Activated CD4-positive, alpha-beta T cell treated with anti-CD3 and anti-CD28 coated beads, Interleukin-2, amount 10 ng/mL, durations not matched to agents 24 days and 14 days (primary cell): ENCODE measurements around the gene PKD1. TPM values are rescaled to one million over a fixed set of nuclear protein-coding genes. Genes with fewer than 3 reads are reported as not detected.

ENCODE experiments used
- DNase-seq: peaks from one replicate; pipeline ENCODE4 v3.0.0; 2022
- H3K27ac Mint-ChIP-seq: one replicate; pipeline ENCODE4 v1.8.0; 2022; ENCODE audit warnings: mild to moderate bottlenecking, mixed read lengths
- H3K27me3 Mint-ChIP-seq: one replicate; pipeline ENCODE4 v1.8.0; 2022; ENCODE audit warnings: mixed read lengths
- H3K36me3 Mint-ChIP-seq: one replicate; pipeline ENCODE4 v1.8.0; 2022; ENCODE audit warnings: low read depth, mild to moderate bottlenecking, mixed read lengths
- H3K4me1 Mint-ChIP-seq: one replicate; pipeline ENCODE4 v1.8.0; 2021; ENCODE audit warnings: mixed read lengths
- H3K4me3 Mint-ChIP-seq: one replicate; pipeline ENCODE4 v1.8.0; 2022; ENCODE audit warnings: mild to moderate bottlenecking, moderate library complexity, mixed read lengths
- H3K9me3 Mint-ChIP-seq: one replicate; pipeline ENCODE4 v1.8.0; 2021; ENCODE audit warnings: mixed read lengths
- intact Hi-C: fragments of 100-400 bp; cut with micrococcal nuclease; formaldehyde crosslinking; loops from one replicate; pipeline ENCODE4 v1.15.1; 2023
- total RNA-seq: library from RNA; stranded (reverse); gene quantifications from 2 replicates; pipeline ENCODE4 v1.2.3, GENCODE V29; 2022

PKD1 gene
- total RNA-seq, 1 donor from 2014 or later = 93.3 TPM

- no peak overlapping the region for H3K4me3 Mint-ChIP-seq
- intact Hi-C loops = no loop called here
- H3K9me3 Mint-ChIP-seq = no peaks in the 10 kb centered on the region
- peaks cover 15% of the 10 kb centered on the region for H3K36me3 Mint-ChIP-seq
- H3K27me3 Mint-ChIP-seq = no peaks in the 10 kb centered on the region
- DNase-seq = no peak
- H3K27ac Mint-ChIP-seq = no peak overlapping the region
- no peaks in the 10 kb centered on the region for H3K4me1 Mint-ChIP-seq
Observed at GRCh38 chr16:2083876-2084780, 51.6 kb downstream of the PKD1 start.

- Mint-ChIP-seq H3K27me3 (no peaks in the 10 kb centered on the region), H3K4me1 (no peaks in the 10 kb centered on the region), H3K4me3 (no peak overlapping the region), H3K27ac (no peak overlapping the region), H3K9me3 (no peaks in the 10 kb centered on the region), H3K36me3 (peaks cover 9% of the 10 kb centered on the region)
- no peak for DNase-seq
- intact Hi-C loops = no loop called here
Observed at GRCh38 chr16:2083409-2083808, 52.3 kb downstream of the PKD1 start.

- DNase-seq = no peak
- intact Hi-C loops = no loop called here
Observed at GRCh38 chr16:2082983-2083364, 52.7 kb downstream of the PKD1 start.

GRCh38 chr16:2082171-2082982 lies 53.3 kb downstream of the PKD1 start:
- peaks cover 8% of the 10 kb centered on the region for H3K36me3 Mint-ChIP-seq

More at GRCh38 chr16:2082983-2083364, 52.7 kb downstream of the PKD1 start:
- H3K4me3 Mint-ChIP-seq = no peak overlapping the region
- H3K27ac Mint-ChIP-seq = no peak overlapping the region
- H3K27me3 Mint-ChIP-seq = no peaks in the 10 kb centered on the region
- no peaks in the 10 kb centered on the region for H3K4me1 Mint-ChIP-seq
- H3K9me3 Mint-ChIP-seq = no peaks in the 10 kb centered on the region
- H3K36me3 Mint-ChIP-seq = peaks cover 8% of the 10 kb centered on the region

GRCh38 chr16:2081201-2082084 lies 54.3 kb downstream of the PKD1 start:
- DNase-seq = no peak
- intact Hi-C loops = no loop called here
- H3K27ac Mint-ChIP-seq = no peak overlapping the region
- H3K4me3 Mint-ChIP-seq = no peak overlapping the region
- no peaks in the 10 kb centered on the region for H3K9me3 Mint-ChIP-seq
- no peaks in the 10 kb centered on the region for H3K4me1 Mint-ChIP-seq
- no peaks in the 10 kb centered on the region for H3K27me3 Mint-ChIP-seq
- H3K36me3 Mint-ChIP-seq = peaks cover 8% of the 10 kb centered on the region

More at GRCh38 chr16:2082171-2082982, 53.3 kb downstream of the PKD1 start:
- no peak for DNase-seq
- Mint-ChIP-seq H3K9me3 (no peaks in the 10 kb centered on the region), H3K27ac (no peak overlapping the region), H3K4me3 (no peak overlapping the region), H3K4me1 (no peaks in the 10 kb centered on the region), H3K27me3 (no peaks in the 10 kb centered on the region)
- intact Hi-C loops = no loop called here

GRCh38 chr16:2079991-2080390 lies 55.7 kb downstream of the PKD1 start:
- H3K9me3 Mint-ChIP-seq = no peaks in the 10 kb centered on the region
- H3K4me3 Mint-ChIP-seq = no peak overlapping the region
- no peak for DNase-seq
- H3K4me1 Mint-ChIP-seq = no peaks in the 10 kb centered on the region
- H3K27ac Mint-ChIP-seq = no peak overlapping the region
- H3K27me3 Mint-ChIP-seq = no peaks in the 10 kb centered on the region
- intact Hi-C loops = no loop called here
- H3K36me3 Mint-ChIP-seq = peaks cover 11% of the 10 kb centered on the region

- H3K4me1 Mint-ChIP-seq = no peaks in the 10 kb centered on the region
- no peaks in the 10 kb centered on the region for H3K27me3 Mint-ChIP-seq
- H3K27ac Mint-ChIP-seq = no peak overlapping the region
- H3K36me3 Mint-ChIP-seq = peaks cover 14% of the 10 kb centered on the region
- intact Hi-C loops = no loop called here
- no peaks in the 10 kb centered on the region for H3K9me3 Mint-ChIP-seq
- DNase-seq = no peak
- H3K4me3 Mint-ChIP-seq = no peak overlapping the region
Observed at GRCh38 chr16:2079311-2079800, 56.3 kb downstream of the PKD1 start.

- H3K36me3 Mint-ChIP-seq = peaks cover 14% of the 10 kb centered on the region
- intact Hi-C loops = no loop called here
- H3K9me3 Mint-ChIP-seq = no peaks in the 10 kb centered on the region
- no peak overlapping the region for H3K4me3 Mint-ChIP-seq
- no peak for DNase-seq
- H3K27ac Mint-ChIP-seq = no peak overlapping the region
- H3K27me3 Mint-ChIP-seq = no peaks in the 10 kb centered on the region
- H3K4me1 Mint-ChIP-seq = no peaks in the 10 kb centered on the region
Observed at GRCh38 chr16:2078691-2079090, 57.0 kb downstream of the PKD1 start.

- Mint-ChIP-seq H3K4me1 (no peaks in the 10 kb centered on the region), H3K9me3 (no peaks in the 10 kb centered on the region), H3K36me3 (peaks cover 13% of the 10 kb centered on the region), H3K27me3 (no peaks in the 10 kb centered on the region), H3K27ac (no peak overlapping the region), H3K4me3 (no peak overlapping the region)
- no peak for DNase-seq
- intact Hi-C loops = no loop called here
Observed at GRCh38 chr16:2078096-2078495, 57.6 kb downstream of the PKD1 start.

- Mint-ChIP-seq H3K27ac (peak overlapping the region; percentile 20), H3K4me3 (no peak overlapping the region)
- DNase-seq = no peak
Observed at GRCh38 chr16:2077696-2078095, 58.0 kb downstream of the PKD1 start.

GRCh38 chr16:2077016-2077415 lies 58.7 kb downstream of the PKD1 start:
- Mint-ChIP-seq H3K9me3 (no peaks in the 10 kb centered on the region), H3K4me3 (no peak overlapping the region), H3K36me3 (peaks cover 9% of the 10 kb centered on the region), H3K27me3 (no peaks in the 10 kb centered on the region), H3K27ac (no peak overlapping the region), H3K4me1 (no peaks in the 10 kb centered on the region)
- intact Hi-C loops = no loop called here
- DNase-seq = no peak

More at GRCh38 chr16:2077696-2078095, 58.0 kb downstream of the PKD1 start:
- Mint-ChIP-seq H3K9me3 (no peaks in the 10 kb centered on the region), H3K4me1 (no peaks in the 10 kb centered on the region), H3K27me3 (no peaks in the 10 kb centered on the region), H3K36me3 (peaks cover 11% of the 10 kb centered on the region)
- intact Hi-C loops = no loop called here

- H3K27me3 Mint-ChIP-seq = no peaks in the 10 kb centered on the region
- peaks cover 9% of the 10 kb centered on the region for H3K36me3 Mint-ChIP-seq
- intact Hi-C loops = no loop called here
- H3K4me3 Mint-ChIP-seq = no peak overlapping the region
- H3K4me1 Mint-ChIP-seq = no peaks in the 10 kb centered on the region
- DNase-seq = no peak
- H3K9me3 Mint-ChIP-seq = no peaks in the 10 kb centered on the region
- H3K27ac Mint-ChIP-seq = no peak overlapping the region
Observed at GRCh38 chr16:2076072-2076865, 59.4 kb downstream of the PKD1 start.

GRCh38 chr16:2075631-2076030 lies 60.1 kb downstream of the PKD1 start:
- Mint-ChIP-seq H3K9me3 (no peaks in the 10 kb centered on the region), H3K27me3 (no peaks in the 10 kb centered on the region), H3K4me3 (no peak overlapping the region), H3K27ac (no peak overlapping the region), H3K36me3 (peaks cover 9% of the 10 kb centered on the region), H3K4me1 (no peaks in the 10 kb centered on the region)
- DNase-seq = no peak
- intact Hi-C loops = no loop called here
